Measurements from ENCODE around the gene GRK5. TPM values are rescaled to one million over a fixed set of nuclear protein-coding genes. Genes with fewer than 3 reads are reported as not detected.

Gene GRK5
- total and polyA plus RNA-seq, 12 donors, result 9.3 to 96.4 (median 21.5) TPM

DNA sequence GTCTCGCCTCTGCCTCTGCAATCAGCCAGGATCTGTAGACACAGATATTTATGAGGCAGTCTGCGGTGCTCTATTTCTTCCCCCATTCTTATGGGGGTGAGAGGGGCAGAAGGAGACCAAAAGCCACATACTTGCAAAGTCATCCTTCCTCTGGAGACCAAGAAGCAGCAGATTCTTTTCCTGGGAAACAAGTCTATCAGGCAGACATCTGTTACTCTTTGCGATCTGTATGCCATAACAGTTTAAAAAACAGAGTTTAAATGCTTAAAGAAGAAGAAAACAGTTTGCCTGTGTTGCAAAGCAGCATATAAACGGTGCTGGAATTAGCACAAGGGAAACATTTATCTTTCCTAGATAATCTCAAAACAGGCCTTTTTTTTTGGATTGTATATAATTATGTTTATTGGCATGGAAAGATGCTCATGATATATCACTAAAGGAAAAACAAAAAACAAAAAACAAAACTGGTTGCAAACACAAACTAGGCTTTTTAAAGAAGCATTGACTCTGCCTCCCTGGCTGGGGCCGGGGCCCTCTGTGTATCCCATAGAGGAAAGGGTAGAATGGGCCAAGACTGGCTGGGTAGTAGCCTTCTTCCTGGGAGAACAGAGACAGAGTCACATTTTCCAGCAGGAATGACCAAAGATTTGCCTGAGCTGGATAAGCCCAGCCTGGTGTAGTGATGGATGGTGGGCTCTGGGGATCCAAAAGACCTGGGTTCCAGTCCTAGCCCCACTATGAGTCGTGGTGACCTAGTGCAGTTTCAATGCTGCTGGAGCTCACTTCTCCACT is 284.8 kb downstream of the GRK5 start:
- no peaks in the 10 kb centered on the region for H3K27me3 ChIP-seq
- H3K4me3 ChIP-seq, result no peak overlapping the region
- WGBS, 4 donors, result 72 to 76% (median 75%) methylated on average over 6 of the region's 6 CpGs
- no peaks in the 10 kb centered on the region for H3K9me3 ChIP-seq (replicated peaks in 1 of 3)
- DNase-seq, result no peak
- H3K4me1 ChIP-seq (replicated peaks in 1 of 2), result no peaks in the 10 kb centered on the region
- no peaks in the 10 kb centered on the region for H3K36me3 ChIP-seq (replicated peaks in 1 of 2)
- no peak for TF ChIP-seq POLR2A (IDR thresholded peaks at IDR 0.05)
- TF ChIP-seq, protein P1, sequence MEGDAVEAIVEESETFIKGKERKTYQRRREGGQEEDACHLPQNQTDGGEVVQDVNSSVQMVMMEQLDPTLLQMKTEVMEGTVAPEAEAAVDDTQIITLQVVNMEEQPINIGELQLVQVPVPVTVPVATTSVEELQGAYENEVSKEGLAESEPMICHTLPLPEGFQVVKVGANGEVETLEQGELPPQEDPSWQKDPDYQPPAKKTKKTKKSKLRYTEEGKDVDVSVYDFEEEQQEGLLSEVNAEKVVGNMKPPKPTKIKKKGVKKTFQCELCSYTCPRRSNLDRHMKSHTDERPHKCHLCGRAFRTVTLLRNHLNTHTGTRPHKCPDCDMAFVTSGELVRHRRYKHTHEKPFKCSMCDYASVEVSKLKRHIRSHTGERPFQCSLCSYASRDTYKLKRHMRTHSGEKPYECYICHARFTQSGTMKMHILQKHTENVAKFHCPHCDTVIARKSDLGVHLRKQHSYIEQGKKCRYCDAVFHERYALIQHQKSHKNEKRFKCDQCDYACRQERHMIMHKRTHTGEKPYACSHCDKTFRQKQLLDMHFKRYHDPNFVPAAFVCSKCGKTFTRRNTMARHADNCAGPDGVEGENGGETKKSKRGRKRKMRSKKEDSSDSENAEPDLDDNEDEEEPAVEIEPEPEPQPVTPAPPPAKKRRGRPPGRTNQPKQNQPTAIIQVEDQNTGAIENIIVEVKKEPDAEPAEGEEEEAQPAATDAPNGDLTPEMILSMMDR (IDR thresholded peaks at IDR 0.05), result no peak
- intact Hi-C loops (cut with DNase I), result no loop called here
- no peak overlapping the region for H3K27ac ChIP-seq

DNA sequence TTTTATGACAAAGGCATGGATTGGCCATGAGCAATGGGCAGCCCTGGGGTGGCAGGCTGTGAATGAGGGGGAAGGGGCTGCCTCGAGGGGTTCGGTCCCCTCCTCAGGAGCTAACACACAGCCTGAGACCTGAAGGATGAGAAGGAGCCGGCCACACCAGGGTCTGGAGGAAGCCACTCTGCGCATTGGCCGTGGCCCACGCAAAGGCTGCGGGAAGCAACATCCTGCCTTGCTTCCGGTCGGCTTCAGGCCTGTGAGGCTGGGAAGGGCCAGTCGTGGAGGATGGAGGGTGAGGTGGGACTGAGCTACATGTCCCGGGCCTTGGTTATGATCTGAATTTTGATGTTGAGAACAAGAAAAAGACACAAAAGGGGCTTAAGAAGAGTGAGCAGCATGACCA is 285.8 kb downstream of the GRK5 start:
- no peak for DNase-seq
- H3K27me3 ChIP-seq, result no peaks in the 10 kb centered on the region
- no peaks in the 10 kb centered on the region for H3K4me1 ChIP-seq (replicated peaks in 1 of 2)
- no peaks in the 10 kb centered on the region for H3K36me3 ChIP-seq (replicated peaks in 1 of 2)
- TF ChIP-seq, protein P1 (IDR thresholded peaks at IDR 0.05), result no peak
- no peak for TF ChIP-seq POLR2A (IDR thresholded peaks at IDR 0.05)
- H3K27ac ChIP-seq, result no peak overlapping the region
- H3K9me3 ChIP-seq (replicated peaks in 1 of 3), result no peaks in the 10 kb centered on the region
- intact Hi-C loops (cut with DNase I), result no loop called here
- 64 to 79% (median 72%) methylated on average over 8 to 11 of the region's 11 CpGs for WGBS, 4 donors
- H3K4me3 ChIP-seq, result no peak overlapping the region

- Histone ChIP-seq H3K36me3 (replicated peaks in 1 of 2) (no peaks in the 10 kb centered on the region), H3K27me3 (no peaks in the 10 kb centered on the region), H3K4me1 (replicated peaks in 1 of 2) (no peaks in the 10 kb centered on the region), H3K27ac (peak overlapping the region in 1 of 5 donors; percentile 34), H3K4me3 (no peak overlapping the region), H3K9me3 (replicated peaks in 1 of 3) (no peaks in the 10 kb centered on the region)
- WGBS, 4 donors, result 57 to 76% (median 70%) methylated on average over 5 to 6 of the region's 6 CpGs
- DNase-seq, result no peak
- intact Hi-C loops (cut with DNase I), result no loop called here
- TF ChIP-seq, protein P1 (IDR thresholded peaks at IDR 0.05), result no peak
- no peak for TF ChIP-seq POLR2A (IDR thresholded peaks at IDR 0.05)
Measured at GRCh38 chr10:119494236-119495020, 287.1 kb downstream of the GRK5 start.

GRCh38 chr10:119495021-119495505 is 287.7 kb downstream of the GRK5 start:
- TF ChIP-seq, protein P1 (IDR thresholded peaks at IDR 0.05), result no peak
- no peak for TF ChIP-seq POLR2A (IDR thresholded peaks at IDR 0.05)
- no peak overlapping the region for H3K4me3 ChIP-seq
- 91 to 98% (median 95%) methylated on average over 5 of the region's 5 CpGs for WGBS, 4 donors
- no peak for DNase-seq
- H3K27ac ChIP-seq, result peak overlapping the region in 1 of 5 donors; percentile 34
- H3K9me3 ChIP-seq (replicated peaks in 1 of 3), result no peaks in the 10 kb centered on the region
- H3K36me3 ChIP-seq (replicated peaks in 1 of 2), result no peaks in the 10 kb centered on the region
- no peaks in the 10 kb centered on the region for H3K27me3 ChIP-seq
- no peaks in the 10 kb centered on the region for H3K4me1 ChIP-seq (replicated peaks in 1 of 2)
- intact Hi-C loops (cut with DNase I), result no loop called here
